ENCODE measurements around the gene CATSPERE.

CATSPERE gene

GRCh38 chr1:244439391-244440032, 21.6 kb upstream of the CATSPERE start:
- DNase-seq (ENCODE audit: low spot score) (no peak), ATAC-seq (ENCODE audit: low read depth) (no peak)
- H3K27ac ChIP-seq (ENCODE audit: poor library complexity, severe bottlenecking) = no peak overlapping the region
- TF ChIP-seq, protein P1, sequence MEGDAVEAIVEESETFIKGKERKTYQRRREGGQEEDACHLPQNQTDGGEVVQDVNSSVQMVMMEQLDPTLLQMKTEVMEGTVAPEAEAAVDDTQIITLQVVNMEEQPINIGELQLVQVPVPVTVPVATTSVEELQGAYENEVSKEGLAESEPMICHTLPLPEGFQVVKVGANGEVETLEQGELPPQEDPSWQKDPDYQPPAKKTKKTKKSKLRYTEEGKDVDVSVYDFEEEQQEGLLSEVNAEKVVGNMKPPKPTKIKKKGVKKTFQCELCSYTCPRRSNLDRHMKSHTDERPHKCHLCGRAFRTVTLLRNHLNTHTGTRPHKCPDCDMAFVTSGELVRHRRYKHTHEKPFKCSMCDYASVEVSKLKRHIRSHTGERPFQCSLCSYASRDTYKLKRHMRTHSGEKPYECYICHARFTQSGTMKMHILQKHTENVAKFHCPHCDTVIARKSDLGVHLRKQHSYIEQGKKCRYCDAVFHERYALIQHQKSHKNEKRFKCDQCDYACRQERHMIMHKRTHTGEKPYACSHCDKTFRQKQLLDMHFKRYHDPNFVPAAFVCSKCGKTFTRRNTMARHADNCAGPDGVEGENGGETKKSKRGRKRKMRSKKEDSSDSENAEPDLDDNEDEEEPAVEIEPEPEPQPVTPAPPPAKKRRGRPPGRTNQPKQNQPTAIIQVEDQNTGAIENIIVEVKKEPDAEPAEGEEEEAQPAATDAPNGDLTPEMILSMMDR (IDR thresholded peaks at IDR 0.05; ENCODE audit: poor library complexity, severe bottlenecking) = no peak
- no peak overlapping the region for H3K4me3 ChIP-seq (ENCODE audit: severe bottlenecking)
- H3K9me3 ChIP-seq (ENCODE audit: severe bottlenecking) = no peaks in the 10 kb centered on the region
- H3K36me3 ChIP-seq (ENCODE audit: low read depth) = peaks cover 27% of the 10 kb centered on the region
- no peaks in the 10 kb centered on the region for H3K27me3 ChIP-seq (ENCODE audit: insufficient read depth, poor library complexity, severe bottlenecking)
- peaks cover 40% of the 10 kb centered on the region for H3K4me1 ChIP-seq (ENCODE audit: insufficient read depth, poor library complexity, severe bottlenecking)

- TF ChIP-seq, protein P1 (IDR thresholded peaks at IDR 0.05; ENCODE audit: poor library complexity, severe bottlenecking) = no peak
- Histone ChIP-seq H3K4me1 (ENCODE audit: insufficient read depth, poor library complexity, severe bottlenecking) (peaks cover 29% of the 10 kb centered on the region), H3K9me3 (ENCODE audit: severe bottlenecking) (no peaks in the 10 kb centered on the region), H3K27ac (ENCODE audit: poor library complexity, severe bottlenecking) (no peak overlapping the region), H3K36me3 (ENCODE audit: low read depth) (peaks cover 15% of the 10 kb centered on the region), H3K27me3 (ENCODE audit: insufficient read depth, poor library complexity, severe bottlenecking) (no peaks in the 10 kb centered on the region), H3K4me3 (ENCODE audit: severe bottlenecking) (no peak overlapping the region)
- DNase-seq (ENCODE audit: low spot score) (no peak), ATAC-seq (ENCODE audit: low read depth) (no peak)
Observed at GRCh38 chr1:244442850-244443249, 18.2 kb upstream of the CATSPERE start.

DNA sequence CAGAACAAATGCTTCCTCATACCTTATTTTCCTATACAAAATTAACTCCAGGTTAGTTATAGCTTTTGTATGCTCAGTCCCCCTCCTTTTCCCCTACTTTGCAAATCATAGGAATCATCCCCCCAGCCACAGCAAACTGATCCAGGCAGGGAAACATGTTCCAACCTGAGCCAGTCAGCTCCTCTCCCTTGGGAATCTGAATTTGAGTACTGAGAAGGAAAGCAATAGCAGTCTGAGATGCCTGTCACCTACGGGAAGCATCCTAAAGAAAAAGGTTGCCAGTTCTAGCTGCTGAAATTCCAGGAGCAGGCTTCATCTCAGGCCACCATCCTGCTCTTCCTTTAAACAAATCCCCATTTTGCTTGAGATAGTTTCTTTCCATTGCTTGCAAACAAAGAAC, 16.2 kb upstream of the CATSPERE start:
- TF ChIP-seq, protein P1 (IDR thresholded peaks at IDR 0.05; ENCODE audit: poor library complexity, severe bottlenecking) = no peak
- Histone ChIP-seq H3K27me3 (ENCODE audit: insufficient read depth, poor library complexity, severe bottlenecking) (no peaks in the 10 kb centered on the region), H3K36me3 (ENCODE audit: low read depth) (peaks cover 35% of the 10 kb centered on the region), H3K4me3 (ENCODE audit: severe bottlenecking) (no peak overlapping the region), H3K4me1 (ENCODE audit: insufficient read depth, poor library complexity, severe bottlenecking) (peaks cover 31% of the 10 kb centered on the region), H3K9me3 (ENCODE audit: severe bottlenecking) (no peaks in the 10 kb centered on the region), H3K27ac (ENCODE audit: poor library complexity, severe bottlenecking) (no peak overlapping the region)
- DNase-seq (ENCODE audit: low spot score) = no peak
- no peak for ATAC-seq (ENCODE audit: low read depth)

DNA sequence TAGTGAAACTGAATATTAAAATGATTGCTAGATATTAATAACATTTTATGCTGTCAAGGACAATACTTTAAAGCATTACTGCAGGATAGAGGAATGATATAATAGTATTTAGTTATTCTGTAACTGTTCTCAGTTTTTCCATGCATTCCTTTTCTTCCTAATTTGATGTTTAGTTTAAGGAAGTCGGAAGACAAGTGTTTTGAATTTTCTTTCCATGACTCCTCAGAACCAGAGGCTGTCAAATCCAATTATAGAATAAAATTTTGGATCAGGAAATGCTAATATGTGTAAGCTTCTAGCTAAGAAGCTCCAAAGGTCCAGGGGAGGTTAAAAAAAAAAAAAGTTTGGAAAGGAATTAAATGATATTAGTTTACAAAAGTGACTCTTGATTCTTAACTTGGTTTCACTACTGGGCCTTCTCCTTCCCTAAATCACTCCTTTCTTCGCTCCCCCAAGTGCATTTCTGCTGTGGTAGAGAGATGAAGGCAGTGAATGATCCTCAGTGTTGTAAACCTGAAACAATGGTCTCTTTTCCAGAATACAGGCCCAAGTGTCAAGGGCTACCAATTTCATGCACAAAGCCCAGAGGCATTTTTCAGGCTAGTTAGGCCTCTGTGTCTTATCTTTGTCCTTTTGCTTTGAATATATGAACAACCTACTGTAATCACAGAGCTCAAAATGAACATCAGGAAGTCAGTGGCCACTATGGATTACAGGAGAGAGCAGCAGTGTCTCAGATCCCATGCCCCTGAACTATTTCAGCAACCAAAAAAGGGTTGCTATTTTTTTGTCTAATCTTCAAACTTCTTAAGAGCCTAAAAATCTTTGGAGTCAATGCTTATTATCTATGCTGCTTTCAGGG, 15.5 kb upstream of the CATSPERE start:
- no peak for ATAC-seq (ENCODE audit: low read depth)
- H3K27me3 ChIP-seq (ENCODE audit: insufficient read depth, poor library complexity, severe bottlenecking) = no peaks in the 10 kb centered on the region
- peaks cover 37% of the 10 kb centered on the region for H3K4me1 ChIP-seq (ENCODE audit: insufficient read depth, poor library complexity, severe bottlenecking)
- TF ChIP-seq, protein P1 (IDR thresholded peaks at IDR 0.05; ENCODE audit: poor library complexity, severe bottlenecking) = no peak
- peaks cover 38% of the 10 kb centered on the region for H3K36me3 ChIP-seq (ENCODE audit: low read depth)
- no peaks in the 10 kb centered on the region for H3K9me3 ChIP-seq (ENCODE audit: severe bottlenecking)
- H3K27ac ChIP-seq (ENCODE audit: poor library complexity, severe bottlenecking) = no peak overlapping the region
- DNase-seq (ENCODE audit: low spot score) = no peak
- no peak overlapping the region for H3K4me3 ChIP-seq (ENCODE audit: severe bottlenecking)

All from RWPE2 (cell line).